Stomach (tissue), 9 donors: ENCODE measurements around the gene NRCAM. TPM values are rescaled to one million over a fixed set of nuclear protein-coding genes. Genes with fewer than 3 reads are reported as not detected.
A peak's percentile ranks its signal among the peaks of the same experiment; 100 is the strongest.

Experiments used
- DNase-seq, 2 donors: peaks; one replicate each; pipeline versions ENCODE4 v3.0.0 to v3.0.0-alpha.2; 2013 to 2019
- H3K27ac ChIP-seq, 5 donors: fragments of 200-600 bp in 4 of 5; sonication (generic) in 4 of 5; one replicate each; pipeline ENCODE4 v1.5.1; 2013 to 2019; ENCODE audit warnings: mild to moderate bottlenecking in 1 of 5, moderate library complexity in 1 of 5
- H3K27me3 ChIP-seq, 3 donors: fragments of 200-600 bp; sonication (generic); one replicate each; pipeline ENCODE4 v1.5.1; 2017 to 2019; ENCODE audit warnings: mixed run types in 1 of 3
- H3K36me3 ChIP-seq, 4 donors: fragments of 200-600 bp; sonication (generic); 1 replicate in 3 of 4; 2 replicates in 1 of 4; pipeline ENCODE4 v1.5.1; 2016 to 2019
- H3K4me1 ChIP-seq, 4 donors: fragments of 200-600 bp; sonication (generic); one replicate each; pipeline ENCODE4 v1.5.1; 2016 to 2019
- H3K4me3 ChIP-seq, 4 donors: fragments of 200-600 bp; sonication (generic) in 3 of 4; one replicate each; pipeline ENCODE4 v1.5.1; 2016 to 2019; ENCODE audit warnings: mild to moderate bottlenecking in 1 of 4
- H3K9me3 ChIP-seq, 4 donors: fragments of 200-600 bp; sonication (generic); one replicate each; pipeline ENCODE4 v1.5.1; 2016 to 2019
- EP300 ChIP-seq: sonication (generic); formaldehyde crosslinking; IDR thresholded peaks from one replicate; pipeline ENCODE4 v1.6.1; 2017; ENCODE audit warnings: antibody characterized with exemption
- POLR2A ChIP-seq, 4 donors: fragments of 450-650 bp; IDR thresholded peaks; one replicate each; pipeline ENCODE4 v1.6.1; 2016; ENCODE audit warnings: antibody characterized with exemption in 4 of 4, control low read depth in 2 of 4, mild to moderate bottlenecking in 1 of 4, moderate library complexity in 1 of 4
- POLR2AphosphoS5 ChIP-seq, 3 donors: sonication (generic); formaldehyde crosslinking; IDR thresholded peaks; one replicate each; pipeline ENCODE4 v1.6.1; 2016; ENCODE audit warnings: antibody characterized with exemption in 3 of 3
- WGBS, 5 donors: extraction: QIAGEN DNeasy Blood & Tissue Kit in 3 of 5; methylation state at CpG; one replicate each; pipeline versions ENCODE4 v1.1.5 to v1.1.7; 2013 to 2018; 5-methylcytosine and 5-hydroxymethylcytosine counted together
- intact Hi-C: fragments of 100-400 bp; cut with DNase I; formaldehyde crosslinking; loops from one replicate; pipeline ENCODE4 v1.15.1; 2023; ENCODE audit warnings: low total_unique reads
- polyA plus RNA-seq, 3 donors: library from polyadenylated mRNA; stranded (reverse); fragments of 200-250 nt; gene quantifications; one replicate each; pipeline ENCODE4 v1.2.3, GENCODE V29; 2013
- total RNA-seq, 5 donors: library from RNA; depleted of rRNA; stranded (reverse); fragments of >200 nt; gene quantifications; one replicate each; pipeline versions ENCODE4 v1.1.0 to v1.2.3, GENCODE V29; 2014 to 2016
- TF ChIP-seq, protein P1 (sequence below), 7 experiments: fragments of 450-650 bp in 4 of 7; fragments of 200-600 bp in 3 of 7; sonication (generic) in 3 of 7; IDR thresholded peaks; one replicate each; pipeline ENCODE4 v1.5.1; 2016 to 2019; ENCODE audit warnings: antibody characterized with exemption in 7 of 7, control low read depth in 2 of 7, mild to moderate bottlenecking in 1 of 7
- donor health status: healthy with polysubstance abuse.
- donor health status: Bipolar disorder and iron deficiency.
- donor health status: healthy.

NRCAM gene
- total and polyA plus RNA-seq, 8 donors = 1.2 to 9.4 (median 2.3) TPM

- Histone ChIP-seq H3K27ac (no peak overlapping the region), H3K4me3 (no peak overlapping the region), H3K9me3 (no peaks in the 10 kb centered on the region), H3K27me3 (no peaks in the 10 kb centered on the region), H3K4me1 (no peaks in the 10 kb centered on the region), H3K36me3 (no peaks in the 10 kb centered on the region)
- DNase-seq = no peak
- intact Hi-C loops = no loop called here
- TF ChIP-seq POLR2AphosphoS5 (IDR thresholded peaks at IDR 0.05) (no peak), EP300 (no peak), POLR2A (IDR thresholded peaks at IDR 0.05) (no peak)
- TF ChIP-seq, protein P1, sequence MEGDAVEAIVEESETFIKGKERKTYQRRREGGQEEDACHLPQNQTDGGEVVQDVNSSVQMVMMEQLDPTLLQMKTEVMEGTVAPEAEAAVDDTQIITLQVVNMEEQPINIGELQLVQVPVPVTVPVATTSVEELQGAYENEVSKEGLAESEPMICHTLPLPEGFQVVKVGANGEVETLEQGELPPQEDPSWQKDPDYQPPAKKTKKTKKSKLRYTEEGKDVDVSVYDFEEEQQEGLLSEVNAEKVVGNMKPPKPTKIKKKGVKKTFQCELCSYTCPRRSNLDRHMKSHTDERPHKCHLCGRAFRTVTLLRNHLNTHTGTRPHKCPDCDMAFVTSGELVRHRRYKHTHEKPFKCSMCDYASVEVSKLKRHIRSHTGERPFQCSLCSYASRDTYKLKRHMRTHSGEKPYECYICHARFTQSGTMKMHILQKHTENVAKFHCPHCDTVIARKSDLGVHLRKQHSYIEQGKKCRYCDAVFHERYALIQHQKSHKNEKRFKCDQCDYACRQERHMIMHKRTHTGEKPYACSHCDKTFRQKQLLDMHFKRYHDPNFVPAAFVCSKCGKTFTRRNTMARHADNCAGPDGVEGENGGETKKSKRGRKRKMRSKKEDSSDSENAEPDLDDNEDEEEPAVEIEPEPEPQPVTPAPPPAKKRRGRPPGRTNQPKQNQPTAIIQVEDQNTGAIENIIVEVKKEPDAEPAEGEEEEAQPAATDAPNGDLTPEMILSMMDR (IDR thresholded peaks at IDR 0.05) = no peak
Measured at GRCh38 chr7:108205311-108205710, 250.9 kb downstream of the NRCAM start.

DNA sequence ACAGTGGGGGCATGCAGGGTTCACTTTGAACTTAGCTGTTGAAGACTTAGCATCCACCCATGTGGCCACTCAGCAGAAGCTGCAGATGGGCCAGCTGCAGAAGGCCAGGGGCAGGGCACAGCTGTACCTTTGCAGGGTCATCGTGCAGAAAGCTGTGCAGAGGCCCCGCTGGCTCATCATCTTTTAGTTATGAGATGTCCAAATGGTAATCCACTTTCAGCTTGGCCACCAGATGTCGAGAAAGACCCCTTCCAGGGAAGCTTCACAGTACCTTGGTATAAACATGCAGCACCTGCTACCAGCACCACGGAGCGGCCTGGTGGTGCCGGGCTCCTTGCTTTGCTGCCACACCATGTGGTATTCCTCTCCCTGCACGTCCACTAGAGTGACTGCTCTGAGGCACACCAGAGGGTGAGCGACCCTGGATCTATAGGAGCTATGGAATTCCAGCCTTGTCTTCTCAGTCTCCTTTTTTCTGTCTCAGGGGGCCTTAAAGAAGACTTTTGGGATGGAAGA is 251.9 kb downstream of the NRCAM start:
- Histone ChIP-seq H3K4me3 (no peak overlapping the region), H3K27me3 (no peaks in the 10 kb centered on the region), H3K4me1 (no peaks in the 10 kb centered on the region), H3K36me3 (no peaks in the 10 kb centered on the region), H3K9me3 (no peaks in the 10 kb centered on the region), H3K27ac (no peak overlapping the region)
- intact Hi-C loops = no loop called here
- DNase-seq = no peak
- TF ChIP-seq POLR2AphosphoS5 (IDR thresholded peaks at IDR 0.05) = no peak
- TF ChIP-seq, protein P1 (IDR thresholded peaks at IDR 0.05) = no peak
- TF ChIP-seq POLR2A (IDR thresholded peaks at IDR 0.05) = no peak
- TF ChIP-seq EP300 = no peak
- whole genome bisulfite sequencing, 5 donors = 82 to 95% (median 86%) methylated on average over 6 to 8 of the region's 8 CpGs

DNA sequence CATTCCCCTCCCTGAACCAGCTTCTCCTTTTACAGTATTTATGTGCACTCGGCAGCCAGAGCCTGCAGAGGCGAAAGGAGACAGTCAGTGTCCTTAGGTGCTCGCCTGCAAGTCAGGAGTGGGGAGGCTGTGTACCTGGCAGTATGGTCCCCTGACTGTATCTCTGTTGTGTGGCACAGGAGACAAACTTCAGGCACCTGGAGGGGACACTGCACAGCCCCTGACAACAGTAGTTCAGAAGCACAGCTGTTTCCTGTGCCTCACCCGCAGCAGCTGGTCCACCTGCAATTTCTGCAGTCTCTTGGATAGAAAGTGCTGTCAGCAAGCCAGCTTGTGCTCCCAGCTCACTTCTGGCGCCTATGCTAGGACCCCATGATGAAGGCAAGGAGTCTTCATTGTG is 252.7 kb downstream of the NRCAM start:
- intact Hi-C loops = no loop called here
- no peak overlapping the region for H3K4me3 ChIP-seq
- TF ChIP-seq POLR2A (IDR thresholded peaks at IDR 0.05) (no peak), POLR2AphosphoS5 (IDR thresholded peaks at IDR 0.05) (no peak), EP300 (no peak)
- TF ChIP-seq, protein P1 (IDR thresholded peaks at IDR 0.05) = no peak
- 50 to 76% (median 73%) methylated on average over 5 of the region's 5 CpGs for WGBS, 5 donors
- H3K9me3 ChIP-seq = no peaks in the 10 kb centered on the region
- H3K36me3 ChIP-seq = no peaks in the 10 kb centered on the region
- H3K27me3 ChIP-seq = no peaks in the 10 kb centered on the region
- no peak overlapping the region for H3K27ac ChIP-seq
- H3K4me1 ChIP-seq = no peaks in the 10 kb centered on the region
- peak in 1 of 2 donors; percentile 35 for DNase-seq

- Histone ChIP-seq H3K36me3 (no peaks in the 10 kb centered on the region), H3K4me1 (no peaks in the 10 kb centered on the region), H3K4me3 (no peak overlapping the region), H3K27me3 (no peaks in the 10 kb centered on the region), H3K9me3 (no peaks in the 10 kb centered on the region), H3K27ac (no peak overlapping the region)
- intact Hi-C loops = no loop called here
- WGBS, 5 donors = 62 to 69% (median 63%) methylated on average over 4 of the region's 4 CpGs
- DNase-seq = no peak
- TF ChIP-seq EP300 = no peak
- TF ChIP-seq, protein P1 (IDR thresholded peaks at IDR 0.05) = no peak
- no peak for TF ChIP-seq POLR2AphosphoS5 (IDR thresholded peaks at IDR 0.05)
- TF ChIP-seq POLR2A (IDR thresholded peaks at IDR 0.05) = no peak
Measured at GRCh38 chr7:108202743-108203142, 253.5 kb downstream of the NRCAM start.
